ENCODE measurements around the gene MYO1F.

DNA sequence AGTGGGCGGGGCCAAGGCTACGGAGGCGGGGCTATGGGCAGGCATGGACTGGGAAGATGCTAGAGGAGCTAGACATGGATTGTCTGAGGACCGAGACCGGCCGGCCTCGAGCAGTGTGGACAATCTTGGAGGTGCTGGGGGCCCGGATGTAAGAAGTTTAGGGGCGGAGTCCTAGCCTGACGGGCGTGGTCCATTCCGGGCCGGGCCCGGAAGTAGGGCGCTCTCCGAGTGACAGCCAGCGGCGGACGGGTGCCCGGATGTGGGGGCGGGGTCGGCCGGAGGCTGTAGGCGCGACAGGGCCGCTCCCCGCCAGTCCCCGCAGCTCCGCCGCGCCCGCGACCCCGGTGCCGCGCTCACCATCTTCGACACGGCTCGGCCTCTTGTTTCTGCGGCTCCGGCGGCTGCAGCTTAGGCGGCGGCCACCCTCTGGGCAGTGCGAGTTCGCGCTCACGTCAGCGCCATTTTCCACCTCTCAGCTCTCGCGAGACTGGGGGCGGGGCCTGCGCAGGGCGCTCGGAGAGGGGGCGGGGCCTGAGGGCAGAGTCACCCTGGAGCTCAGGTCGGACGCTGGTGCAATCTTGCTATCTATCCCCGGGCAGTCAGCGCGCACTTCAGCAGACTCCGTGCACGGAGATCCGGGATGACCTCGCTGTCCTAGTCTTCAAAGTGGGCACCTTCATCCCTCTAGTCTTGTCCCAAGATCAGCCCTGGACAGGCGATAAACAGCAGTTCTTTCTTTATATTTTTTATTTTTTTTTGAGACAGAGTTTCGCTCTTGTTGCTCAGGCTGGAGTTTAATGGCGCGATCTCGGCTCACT, 63.3 kb downstream of the MYO1F start, which contains the start of gene ZNF414:
- TF ChIP-seq, protein P1, sequence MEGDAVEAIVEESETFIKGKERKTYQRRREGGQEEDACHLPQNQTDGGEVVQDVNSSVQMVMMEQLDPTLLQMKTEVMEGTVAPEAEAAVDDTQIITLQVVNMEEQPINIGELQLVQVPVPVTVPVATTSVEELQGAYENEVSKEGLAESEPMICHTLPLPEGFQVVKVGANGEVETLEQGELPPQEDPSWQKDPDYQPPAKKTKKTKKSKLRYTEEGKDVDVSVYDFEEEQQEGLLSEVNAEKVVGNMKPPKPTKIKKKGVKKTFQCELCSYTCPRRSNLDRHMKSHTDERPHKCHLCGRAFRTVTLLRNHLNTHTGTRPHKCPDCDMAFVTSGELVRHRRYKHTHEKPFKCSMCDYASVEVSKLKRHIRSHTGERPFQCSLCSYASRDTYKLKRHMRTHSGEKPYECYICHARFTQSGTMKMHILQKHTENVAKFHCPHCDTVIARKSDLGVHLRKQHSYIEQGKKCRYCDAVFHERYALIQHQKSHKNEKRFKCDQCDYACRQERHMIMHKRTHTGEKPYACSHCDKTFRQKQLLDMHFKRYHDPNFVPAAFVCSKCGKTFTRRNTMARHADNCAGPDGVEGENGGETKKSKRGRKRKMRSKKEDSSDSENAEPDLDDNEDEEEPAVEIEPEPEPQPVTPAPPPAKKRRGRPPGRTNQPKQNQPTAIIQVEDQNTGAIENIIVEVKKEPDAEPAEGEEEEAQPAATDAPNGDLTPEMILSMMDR (IDR thresholded peaks at IDR 0.05) = peak in 2 of 4 experiments; percentile 6 to 26
- TF ChIP-seq POLR2AphosphoS5 (IDR thresholded peaks at IDR 0.05) = peak; percentile 77
